IMR-90 (cell line): ENCODE data around the gene TBC1D22B. TPM values are rescaled to one million over a fixed set of nuclear protein-coding genes. Genes with fewer than 3 reads are reported as not detected.

Experiments
- ATAC-seq: fragments of 200-7000 bp; cut with Tn5 transposase; 2 replicates; pipeline ENCODE4 v1.9.1; 2020; ENCODE audit warnings: low read depth, mild to moderate bottlenecking, moderate library complexity
- BruUV-seq: library from RNA; stranded (reverse); fragments of 400-500 nt; replicated peaks from 2 replicates; lab custom pipeline; 2021; lab: Mats Ljungman, UMichigan
- CTCF ChIA-PET: fragments of 300-600 bp; formaldehyde crosslinking; extraction: SDS; loops from one replicate; lab custom pipeline; 2021; ENCODE audit warnings: antibody characterized with exemption; lab: Yijun Ruan, JAX
- POLR2A ChIA-PET: fragments of 300-600 bp; sonication (Branson Sonifier 250); formaldehyde crosslinking; loops from one replicate; lab custom pipeline; 2022; ENCODE audit warnings: antibody characterized with exemption; ENCODE audit not compliant: unreplicated experiment; lab: Charles Lee
- DNase-seq: peaks from one replicate; pipeline ENCODE4 v3.0.0; 2013
- H2AFZ ChIP-seq: replicated peaks from 2 replicates; pipeline ENCODE3; 2013; ENCODE audit warnings: low read length, mild to moderate bottlenecking; ENCODE audit not compliant: poor library complexity
- H2AK5ac ChIP-seq: 2 replicates; pipeline ENCODE4 v1.6.1; 2013; ENCODE audit warnings: low read depth, low read length, inconsistent platforms
- H2AK9ac ChIP-seq: replicated peaks from 2 replicates; pipeline ENCODE3; 2013; ENCODE audit warnings: mild to moderate bottlenecking, low read depth, low read length, moderate library complexity; ENCODE audit not compliant: poor library complexity
- H2BK120ac ChIP-seq: 2 replicates; pipeline ENCODE4 v1.6.1; 2013; ENCODE audit warnings: low read depth, low read length, inconsistent platforms
- H2BK15ac ChIP-seq: 3 replicates; pipeline ENCODE4 v1.6.1; 2013; ENCODE audit warnings: low read depth, low read length, inconsistent platforms
- H2BK20ac ChIP-seq: 2 replicates; pipeline ENCODE4 v1.6.1; 2013; ENCODE audit warnings: low read depth, mild to moderate bottlenecking, inconsistent platforms, low read length, moderate library complexity
- H2BK5ac ChIP-seq: 2 replicates; pipeline ENCODE4 v1.6.1; 2013; ENCODE audit warnings: mild to moderate bottlenecking, low read depth, low read length, inconsistent platforms; ENCODE audit not compliant: poor library complexity, severe bottlenecking
- H3K14ac ChIP-seq: replicated peaks from 2 replicates; pipeline ENCODE4 v1.6.1; 2013; ENCODE audit warnings: low read depth, low read length, inconsistent platforms
- H3K18ac ChIP-seq: 2 replicates; pipeline ENCODE4 v1.6.1; 2013; ENCODE audit warnings: low read depth, low read length, control low read depth
- H3K23ac ChIP-seq: 2 replicates; pipeline ENCODE4 v1.6.1; 2013; ENCODE audit warnings: low read depth, low read length, inconsistent platforms
- H3K27ac ChIP-seq: 2 replicates; pipeline ENCODE4 v1.5.1; 2013; ENCODE audit warnings: mild to moderate bottlenecking, control low read depth, low read length; ENCODE audit not compliant: insufficient read depth
- H3K27me3 ChIP-seq: 2 replicates; pipeline ENCODE4 v1.6.1; 2013; ENCODE audit warnings: low read length; ENCODE audit not compliant: control insufficient read depth, insufficient read depth
- H3K36me3 ChIP-seq: 2 replicates; pipeline ENCODE4 v1.6.1; 2013; ENCODE audit warnings: low read length, mixed read lengths; ENCODE audit not compliant: control insufficient read depth, insufficient read depth
- H3K4ac ChIP-seq: 2 replicates; pipeline ENCODE4 v1.6.1; 2013; ENCODE audit warnings: low read depth, low read length, inconsistent platforms
- H3K4me1 ChIP-seq: 2 replicates; pipeline ENCODE4 v1.6.1; 2013; ENCODE audit warnings: low read length, mixed read lengths; ENCODE audit not compliant: control insufficient read depth, insufficient read depth
- H3K4me2 ChIP-seq: 2 replicates; pipeline ENCODE4 v1.6.1; 2013; ENCODE audit warnings: low read depth, mild to moderate bottlenecking, control low read depth, low read length, moderate library complexity
- H3K4me3 ChIP-seq: 2 replicates; pipeline ENCODE4 v1.5.1; 2013; ENCODE audit warnings: low read depth, mild to moderate bottlenecking, control low read depth, low read length, moderate library complexity; ENCODE audit not compliant: insufficient read depth
- H3K56ac ChIP-seq: 2 replicates; pipeline ENCODE4 v1.6.1; 2013; ENCODE audit warnings: low read length, inconsistent platforms; ENCODE audit not compliant: insufficient read depth; ENCODE audit errors: extremely low read depth
- H3K79me1 ChIP-seq, 2 experiments: 2 replicates each; pipeline ENCODE4 v1.6.1; 2013; ENCODE audit warnings: low read length in 2 of 2, inconsistent platforms in 1 of 2, low read depth in 1 of 2
- H3K9ac ChIP-seq: 2 replicates; pipeline ENCODE4 v1.6.1; 2013; ENCODE audit warnings: low read depth, low read length, control low read depth
- H3K9me1 ChIP-seq: 2 replicates; pipeline ENCODE4 v1.6.1; 2013; ENCODE audit warnings: low read length, inconsistent platforms; ENCODE audit not compliant: insufficient read depth
- H3K9me3 ChIP-seq: 2 replicates; pipeline ENCODE4 v1.6.1; 2013; ENCODE audit warnings: low read length; ENCODE audit not compliant: control insufficient read depth, insufficient read depth
- H4K20me1 ChIP-seq: 2 replicates; pipeline ENCODE4 v1.6.1; 2013; ENCODE audit warnings: low read length, inconsistent platforms; ENCODE audit not compliant: insufficient read depth
- H4K5ac ChIP-seq: 2 replicates; pipeline ENCODE4 v1.6.1; 2013; ENCODE audit warnings: mild to moderate bottlenecking, low read depth, low read length, control low read depth
- H4K8ac ChIP-seq, 2 experiments: 2 replicates each; pipeline ENCODE4 v1.6.1; 2013; ENCODE audit warnings: low read depth in 2 of 2, low read length in 2 of 2, control low read depth in 1 of 2, inconsistent platforms in 1 of 2
- H4K91ac ChIP-seq: 2 replicates; pipeline ENCODE4 v1.6.1; 2013; ENCODE audit warnings: low read depth, low read length, inconsistent platforms; ENCODE audit not compliant: insufficient read depth
- BHLHE40 ChIP-seq: fragments of 150-350 bp; IDR thresholded peaks from 2 replicates; pipeline ENCODE4 v1.6.1; 2016; ENCODE audit warnings: mild to moderate bottlenecking, low read depth, low read length
- CEBPB ChIP-seq: IDR thresholded peaks from 2 replicates; pipeline ENCODE4 v1.6.1; 2012; ENCODE audit warnings: low read depth, low read length, improper control_type of control experiment
- CHD1 ChIP-seq: IDR thresholded peaks from 2 replicates; pipeline ENCODE4 v1.6.1; 2012; ENCODE audit warnings: low read depth, low read length, improper control_type of control experiment
- MAFK ChIP-seq: IDR thresholded peaks from 2 replicates; pipeline ENCODE4 v1.6.1; 2012; ENCODE audit warnings: low read depth, low read length, improper control_type of control experiment
- MAZ ChIP-seq: IDR thresholded peaks from 2 replicates; pipeline ENCODE4 v1.6.1; 2012; ENCODE audit warnings: low read depth, mild to moderate bottlenecking, low read length, improper control_type of control experiment, moderate library complexity, borderline replicate concordance
- MXI1 ChIP-seq: IDR thresholded peaks from 2 replicates; pipeline ENCODE4 v1.6.1; 2012; ENCODE audit warnings: low read depth, mild to moderate bottlenecking, low read length, moderate library complexity, borderline replicate concordance
- NFE2L2 ChIP-seq: fragments of 150-350 bp; IDR thresholded peaks from 2 replicates; pipeline ENCODE4 v1.6.1; 2016; ENCODE audit warnings: low read depth, mild to moderate bottlenecking, low read length
- RCOR1 ChIP-seq: IDR thresholded peaks from 2 replicates; pipeline ENCODE4 v1.6.1; 2012; ENCODE audit warnings: mild to moderate bottlenecking, low read length, improper control_type of control experiment; ENCODE audit not compliant: insufficient replicate concordance
- RFX5 ChIP-seq: IDR thresholded peaks from 2 replicates; pipeline ENCODE4 v1.8.0; 2012; ENCODE audit warnings: low read depth, mild to moderate bottlenecking, low read length, moderate library complexity
- SMC3 ChIP-seq: fragments of 150-350 bp; IDR thresholded peaks from 2 replicates; pipeline ENCODE4 v1.6.1; 2016; ENCODE audit warnings: low read depth, mild to moderate bottlenecking, antibody characterized with exemption, low read length, moderate library complexity
- WGBS, 2 experiments: methylation state at CpG; one replicate each; pipeline versions ENCODE4 v1.1.5 to v1.1.7; 2013; ENCODE audit warnings: missing lambda C conversion rate in 2 of 2; ENCODE audit not compliant: insufficient read length in 1 of 2; ENCODE audit errors: extremely low coverage in 2 of 2; 5-methylcytosine and 5-hydroxymethylcytosine counted together
- dilution Hi-C: fragments of 300-500 bp; cut with HindIII; formaldehyde crosslinking; loops from one replicate; pipeline ENCODE4 v1.14.3; 2018; ENCODE audit warnings: low sequenced_read_pairs; ENCODE audit not compliant: unreplicated experiment
- in situ Hi-C: fragments of 300-500 bp; cut with MboI; formaldehyde crosslinking; loops from 3 replicates; pipeline ENCODE4 v1.14.3; 2019; ENCODE audit warnings: low sequenced_read_pairs, inconsistent platforms, mixed read lengths
- intact Hi-C: fragments of 100-400 bp; cut with micrococcal nuclease; formaldehyde crosslinking; loops from 2 replicates; pipeline ENCODE4 v1.10.0; 2022
- polyA plus RNA-seq, 3 experiments: library from polyadenylated mRNA; depleted of rRNA; stranded (reverse); fragments of >200 nt; gene quantifications; 2 replicates each; pipeline ENCODE4 v1.2.3, GENCODE V29; 2012; ENCODE audit warnings: low replicate concordance in 1 of 3
- total RNA-seq: library from RNA; depleted of rRNA; stranded (reverse); fragments of >200 nt; gene quantifications from 2 replicates; pipeline ENCODE4 v1.2.3, GENCODE V29; 2012
- TF ChIP-seq, protein P1 (sequence below): fragments of 150-350 bp; IDR thresholded peaks from 2 replicates; pipeline ENCODE4 v1.6.1; 2016; ENCODE audit warnings: low read depth, mild to moderate bottlenecking, low read length, moderate library complexity, borderline replicate concordance
- TF ChIP-seq, protein P2 (sequence below): conservative IDR thresholded peaks from 2 replicates; pipeline ENCODE4 v1.5.1; 2012; ENCODE audit warnings: mild to moderate bottlenecking, low read depth, low read length, improper control_type of control experiment
- TF ChIP-seq, protein P3 (sequence below): fragments of 150-350 bp; IDR thresholded peaks from 2 replicates; pipeline ENCODE4 v1.6.1; 2017; ENCODE audit warnings: mild to moderate bottlenecking, antibody characterized with exemption, low read length, low read depth

Gene TBC1D22B
- total and polyA plus RNA-seq, 2 of the 4 experiments (the other 2 are of a cell fraction): 6.6 to 7.5 TPM

DNA sequence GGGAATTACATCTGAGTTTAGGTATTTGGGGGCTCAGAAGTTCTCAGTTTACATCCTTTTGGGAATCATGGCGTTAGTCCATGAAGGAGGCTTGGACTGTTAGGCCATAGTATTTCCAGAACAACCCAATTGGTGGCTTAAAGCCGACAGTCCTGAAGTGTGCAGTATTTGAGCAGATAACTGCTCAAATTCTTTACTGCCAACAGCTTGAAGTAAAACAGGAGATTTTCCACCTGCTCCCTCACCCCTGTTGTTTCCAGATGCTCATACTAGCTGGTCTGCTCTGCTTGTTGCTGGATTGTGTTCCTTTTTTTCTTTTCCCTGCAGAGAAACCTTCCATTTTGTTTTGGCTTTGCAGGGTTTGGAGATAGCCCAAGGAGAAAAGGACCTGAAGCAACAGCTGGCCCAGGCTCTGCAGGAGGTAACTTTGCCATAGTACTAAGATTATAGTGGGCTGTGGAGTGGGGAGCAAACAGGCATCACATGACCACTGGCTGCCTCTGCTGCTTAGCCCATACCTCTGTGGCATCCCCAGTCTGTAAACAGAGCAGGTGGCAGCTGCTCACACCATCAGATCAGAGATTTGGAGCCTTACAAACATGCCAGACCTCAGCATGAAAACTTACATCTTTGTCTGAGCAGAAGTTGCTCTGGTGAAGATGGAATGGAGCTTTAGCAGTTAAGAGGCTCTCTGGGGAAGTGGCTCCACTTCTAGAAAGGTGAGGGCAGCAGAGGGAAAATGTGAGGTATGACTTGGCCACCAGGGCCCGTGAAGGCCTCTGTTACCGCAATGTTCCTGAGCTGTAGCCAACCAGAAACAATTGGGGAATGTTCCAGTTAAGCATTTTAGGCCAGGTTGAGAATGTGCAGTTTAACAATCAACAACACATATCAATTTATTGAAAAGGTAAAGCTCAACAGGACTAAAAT lies 113.8 kb downstream of the TBC1D22B start:
- Histone ChIP-seq H2BK15ac (no peak overlapping the region), H4K5ac (no peak overlapping the region), H3K9me3 (no peaks in the 10 kb centered on the region), H4K8ac (no peak overlapping the region), H3K23ac (peak overlapping the region; percentile 84; the same call in 1 of the 2 replicates), H2AK9ac (no peak overlapping the region), H3K4me3 (no peak overlapping the region), H4K91ac (no peak overlapping the region), H2AFZ (no peak overlapping the region), H3K56ac (no peak overlapping the region), H2BK5ac (no peak overlapping the region), H3K27me3 (no peaks in the 10 kb centered on the region), H3K14ac (no peak overlapping the region), H4K20me1 (peaks cover 16% of the 10 kb centered on the region; the same call in 1 of the 2 replicates), H3K4ac (no peak overlapping the region), H2BK20ac (no peak overlapping the region), H3K9me1 (peaks cover 19% of the 10 kb centered on the region), H3K18ac (no peak overlapping the region), H2AK5ac (no peak overlapping the region), H3K79me1 (peaks cover 48 to 67% of the 10 kb centered on the region in 2 experiments), H3K27ac (no peak overlapping the region), H3K4me1 (peaks cover 16% of the 10 kb centered on the region), H3K36me3 (peaks cover 29% of the 10 kb centered on the region), H3K4me2 (no peak overlapping the region), H3K9ac (no peak overlapping the region), H2BK120ac (no peak overlapping the region)
- intact Hi-C loops (no loop called here), dilution Hi-C loops (no loop called here), in situ Hi-C loops (no loop called here)
- ChIA-PET CTCF (interaction anchor here (0.6 kb wide), 1 partner anchor 1233 kb away, joined by 3 read pairs; no protein-coding TSS in a partner anchor), POLR2A (no interaction called here)
- DNase-seq (no peak), ATAC-seq (no peak)
- no TSS peak for BruUV-seq
- WGBS, 2 experiments: 40% methylated on average over 1 of the region's 4 CpGs; no CpG with 5 or more reads in 1 of the 2 experiments
- TF ChIP-seq RFX5 (no peak), MAFK (no peak), BHLHE40 (no peak), MAZ (no peak), RCOR1 (no peak), CEBPB (no peak), NFE2L2 (no peak), CHD1 (no peak), SMC3 (no peak), MXI1 (no peak)
- TF ChIP-seq, protein P1, sequence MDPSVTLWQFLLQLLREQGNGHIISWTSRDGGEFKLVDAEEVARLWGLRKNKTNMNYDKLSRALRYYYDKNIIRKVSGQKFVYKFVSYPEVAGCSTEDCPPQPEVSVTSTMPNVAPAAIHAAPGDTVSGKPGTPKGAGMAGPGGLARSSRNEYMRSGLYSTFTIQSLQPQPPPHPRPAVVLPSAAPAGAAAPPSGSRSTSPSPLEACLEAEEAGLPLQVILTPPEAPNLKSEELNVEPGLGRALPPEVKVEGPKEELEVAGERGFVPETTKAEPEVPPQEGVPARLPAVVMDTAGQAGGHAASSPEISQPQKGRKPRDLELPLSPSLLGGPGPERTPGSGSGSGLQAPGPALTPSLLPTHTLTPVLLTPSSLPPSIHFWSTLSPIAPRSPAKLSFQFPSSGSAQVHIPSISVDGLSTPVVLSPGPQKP: no peak
- TF ChIP-seq, protein P2, sequence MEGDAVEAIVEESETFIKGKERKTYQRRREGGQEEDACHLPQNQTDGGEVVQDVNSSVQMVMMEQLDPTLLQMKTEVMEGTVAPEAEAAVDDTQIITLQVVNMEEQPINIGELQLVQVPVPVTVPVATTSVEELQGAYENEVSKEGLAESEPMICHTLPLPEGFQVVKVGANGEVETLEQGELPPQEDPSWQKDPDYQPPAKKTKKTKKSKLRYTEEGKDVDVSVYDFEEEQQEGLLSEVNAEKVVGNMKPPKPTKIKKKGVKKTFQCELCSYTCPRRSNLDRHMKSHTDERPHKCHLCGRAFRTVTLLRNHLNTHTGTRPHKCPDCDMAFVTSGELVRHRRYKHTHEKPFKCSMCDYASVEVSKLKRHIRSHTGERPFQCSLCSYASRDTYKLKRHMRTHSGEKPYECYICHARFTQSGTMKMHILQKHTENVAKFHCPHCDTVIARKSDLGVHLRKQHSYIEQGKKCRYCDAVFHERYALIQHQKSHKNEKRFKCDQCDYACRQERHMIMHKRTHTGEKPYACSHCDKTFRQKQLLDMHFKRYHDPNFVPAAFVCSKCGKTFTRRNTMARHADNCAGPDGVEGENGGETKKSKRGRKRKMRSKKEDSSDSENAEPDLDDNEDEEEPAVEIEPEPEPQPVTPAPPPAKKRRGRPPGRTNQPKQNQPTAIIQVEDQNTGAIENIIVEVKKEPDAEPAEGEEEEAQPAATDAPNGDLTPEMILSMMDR: no peak
- TF ChIP-seq, protein P3, sequence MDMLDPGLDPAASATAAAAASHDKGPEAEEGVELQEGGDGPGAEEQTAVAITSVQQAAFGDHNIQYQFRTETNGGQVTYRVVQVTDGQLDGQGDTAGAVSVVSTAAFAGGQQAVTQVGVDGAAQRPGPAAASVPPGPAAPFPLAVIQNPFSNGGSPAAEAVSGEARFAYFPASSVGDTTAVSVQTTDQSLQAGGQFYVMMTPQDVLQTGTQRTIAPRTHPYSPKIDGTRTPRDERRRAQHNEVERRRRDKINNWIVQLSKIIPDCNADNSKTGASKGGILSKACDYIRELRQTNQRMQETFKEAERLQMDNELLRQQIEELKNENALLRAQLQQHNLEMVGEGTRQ: no peak
